B cell (primary cell): ENCODE data around the gene SLC25A24.

Experiments used
- EZH2 ChIP-seq: IDR thresholded peaks from 2 replicates; pipeline ENCODE4 v1.6.1; 2012; ENCODE audit warnings: borderline replicate concordance, low read depth, mild to moderate bottlenecking, moderate library complexity, low read length; ENCODE audit not compliant: insufficient read depth, poor library complexity, severe bottlenecking
- TF ChIP-seq, protein P1 (sequence below): fragments of 200-600 bp; IDR thresholded peaks from one replicate; pipeline ENCODE4 v1.8.0; 2022; ENCODE audit warnings: antibody characterized with exemption, mild to moderate bottlenecking

DNA sequence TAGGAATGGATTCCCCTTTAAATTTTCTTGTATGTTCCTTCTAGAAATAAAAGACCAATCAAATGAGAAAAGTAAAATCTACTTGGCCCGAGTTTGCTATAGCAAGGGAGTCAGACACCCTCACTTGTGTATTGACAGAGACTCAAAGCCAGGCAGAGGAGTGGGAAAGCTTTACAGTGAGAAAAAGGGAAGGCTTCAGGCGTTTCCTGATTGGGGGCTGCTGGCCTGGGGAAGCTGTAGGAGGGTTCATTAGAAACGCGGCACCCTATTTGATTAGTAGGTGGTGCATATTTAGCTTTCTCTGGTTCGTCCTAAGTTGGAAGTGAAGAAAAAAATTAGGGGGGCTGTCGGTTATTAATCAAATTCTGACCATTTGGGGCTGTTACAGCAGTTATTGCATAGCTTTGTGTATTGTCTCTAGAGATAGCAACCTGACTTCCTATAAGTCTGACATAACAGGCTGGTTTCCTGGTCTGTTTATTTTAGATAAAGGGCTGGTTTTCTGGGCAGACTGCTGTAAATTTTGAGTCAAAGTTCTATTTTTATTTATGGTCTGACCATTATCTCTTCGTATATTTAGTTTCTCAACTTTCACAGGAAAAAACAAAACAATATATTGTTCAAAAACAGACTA is 10.0 kb downstream of the SLC25A24 start:
- no peak for TF ChIP-seq EZH2
- TF ChIP-seq, protein P1, sequence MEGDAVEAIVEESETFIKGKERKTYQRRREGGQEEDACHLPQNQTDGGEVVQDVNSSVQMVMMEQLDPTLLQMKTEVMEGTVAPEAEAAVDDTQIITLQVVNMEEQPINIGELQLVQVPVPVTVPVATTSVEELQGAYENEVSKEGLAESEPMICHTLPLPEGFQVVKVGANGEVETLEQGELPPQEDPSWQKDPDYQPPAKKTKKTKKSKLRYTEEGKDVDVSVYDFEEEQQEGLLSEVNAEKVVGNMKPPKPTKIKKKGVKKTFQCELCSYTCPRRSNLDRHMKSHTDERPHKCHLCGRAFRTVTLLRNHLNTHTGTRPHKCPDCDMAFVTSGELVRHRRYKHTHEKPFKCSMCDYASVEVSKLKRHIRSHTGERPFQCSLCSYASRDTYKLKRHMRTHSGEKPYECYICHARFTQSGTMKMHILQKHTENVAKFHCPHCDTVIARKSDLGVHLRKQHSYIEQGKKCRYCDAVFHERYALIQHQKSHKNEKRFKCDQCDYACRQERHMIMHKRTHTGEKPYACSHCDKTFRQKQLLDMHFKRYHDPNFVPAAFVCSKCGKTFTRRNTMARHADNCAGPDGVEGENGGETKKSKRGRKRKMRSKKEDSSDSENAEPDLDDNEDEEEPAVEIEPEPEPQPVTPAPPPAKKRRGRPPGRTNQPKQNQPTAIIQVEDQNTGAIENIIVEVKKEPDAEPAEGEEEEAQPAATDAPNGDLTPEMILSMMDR: no peak
